DOHH2 (cell line): ENCODE measurements around the gene RIPOR2.

Experiments used
- H3F3A ChIP-seq: fragments of 200-600 bp; sonication (generic), shearing (Covaris generic); 2 replicates; pipeline ENCODE4 v1.6.0; 2016; ENCODE audit warnings: antibody characterized with exemption, mild to moderate bottlenecking; ENCODE audit not compliant: control insufficient read depth, insufficient read depth
- H3K27ac ChIP-seq: fragments of 200-600 bp; sonication (generic); 2 replicates; pipeline ENCODE4 v1.5.1; 2014; ENCODE audit warnings: low read depth, mild to moderate bottlenecking, low read length, moderate library complexity
- H3K27me3 ChIP-seq: fragments of 200-600 bp; sonication (generic); 2 replicates; pipeline ENCODE4 v1.6.1; 2014; ENCODE audit warnings: mild to moderate bottlenecking, low read length, mixed read lengths; ENCODE audit not compliant: control insufficient read depth
- H3K36me3 ChIP-seq: fragments of 200-600 bp; sonication (generic); 2 replicates; pipeline ENCODE4 v1.6.1; 2014; ENCODE audit warnings: mild to moderate bottlenecking, low read length, moderate library complexity, mixed read lengths; ENCODE audit not compliant: control insufficient read depth
- H3K4me1 ChIP-seq: fragments of 200-600 bp; sonication (generic); 2 replicates; pipeline ENCODE4 v1.6.1; 2014; ENCODE audit warnings: mild to moderate bottlenecking, low read length, mixed read lengths; ENCODE audit not compliant: control insufficient read depth
- H3K4me2 ChIP-seq: fragments of 200-600 bp; sonication (generic); 2 replicates; pipeline ENCODE4 v1.6.0; 2014; ENCODE audit warnings: mild to moderate bottlenecking, low read length, moderate library complexity
- H3K4me3 ChIP-seq: fragments of 200-600 bp; sonication (generic); 2 replicates; pipeline ENCODE4 v1.5.1; 2014; ENCODE audit warnings: mild to moderate bottlenecking, low read length, mixed read lengths
- H3K79me2 ChIP-seq: fragments of 200-600 bp; sonication (generic); 2 replicates; pipeline ENCODE4 v1.6.1; 2014; ENCODE audit warnings: mild to moderate bottlenecking, low read length, mixed read lengths; ENCODE audit not compliant: control insufficient read depth
- H3K9me2 ChIP-seq: fragments of 200-600 bp; sonication (generic); replicated peaks from 2 replicates; pipeline ENCODE4 v1.6.1; 2014; ENCODE audit warnings: mild to moderate bottlenecking, low read length, mixed read lengths; ENCODE audit not compliant: control insufficient read depth
- H3K9me3 ChIP-seq: fragments of 200-600 bp; sonication (generic); 2 replicates; pipeline ENCODE4 v1.6.1; 2014; ENCODE audit warnings: antibody characterized with exemption, low read length, mixed read lengths; ENCODE audit not compliant: control insufficient read depth, insufficient read depth
- H4K20me1 ChIP-seq: fragments of 200-600 bp; sonication (generic); 2 replicates; pipeline ENCODE4 v1.6.0; 2014; ENCODE audit warnings: low read depth, mild to moderate bottlenecking, antibody characterized with exemption, low read length, moderate library complexity; ENCODE audit not compliant: control insufficient read depth, insufficient read depth
- CTCF ChIP-seq: fragments of 200-600 bp; sonication (generic); IDR thresholded peaks from one replicate; pipeline ENCODE4 v1.5.1; 2014; ENCODE audit warnings: antibody characterized with exemption, mild to moderate bottlenecking, low read depth, low read length; ENCODE audit not compliant: poor library complexity, severe bottlenecking
- EZH2phosphoT487 ChIP-seq: fragments of 200-600 bp; sonication (generic); IDR thresholded peaks from 2 replicates; pipeline ENCODE4 v1.6.1; 2017; ENCODE audit warnings: borderline replicate concordance, mild to moderate bottlenecking, antibody characterized with exemption, low read length, moderate library complexity, mixed read lengths

RIPOR2 gene

GRCh38 chr6:24966381-24966780 is 30.6 kb upstream of the RIPOR2 start:
- Histone ChIP-seq H4K20me1 (no peaks in the 10 kb centered on the region), H3K9me3 (no peaks in the 10 kb centered on the region), H3K36me3 (no peaks in the 10 kb centered on the region), H3K27me3 (no peaks in the 10 kb centered on the region), H3K4me2 (no peak overlapping the region), H3K4me3 (no peak overlapping the region), H3K9me2 (no peaks in the 10 kb centered on the region), H3K4me1 (no peaks in the 10 kb centered on the region), H3F3A (no peaks in the 10 kb centered on the region), H3K79me2 (no peaks in the 10 kb centered on the region), H3K27ac (no peak overlapping the region)
- TF ChIP-seq CTCF, result no peak
- no peak for TF ChIP-seq EZH2phosphoT487

- no peaks in the 10 kb centered on the region for H3K79me2 ChIP-seq
- H3K4me3 ChIP-seq, result no peak overlapping the region
Observed at GRCh38 chr6:24963887-24964570, 28.3 kb upstream of the RIPOR2 start.

GRCh38 chr6:24963339-24963738 is 27.6 kb upstream of the RIPOR2 start:
- Histone ChIP-seq H3F3A (no peaks in the 10 kb centered on the region), H3K4me1 (no peaks in the 10 kb centered on the region), H3K36me3 (no peaks in the 10 kb centered on the region), H3K4me3 (no peak overlapping the region), H3K9me3 (no peaks in the 10 kb centered on the region), H3K27me3 (no peaks in the 10 kb centered on the region), H4K20me1 (no peaks in the 10 kb centered on the region), H3K4me2 (no peak overlapping the region), H3K27ac (no peak overlapping the region), H3K9me2 (no peaks in the 10 kb centered on the region), H3K79me2 (no peaks in the 10 kb centered on the region)
- no peak for TF ChIP-seq EZH2phosphoT487
- TF ChIP-seq CTCF, result no peak

More at GRCh38 chr6:24963887-24964570, 28.3 kb upstream of the RIPOR2 start:
- Histone ChIP-seq H3K4me1 (no peaks in the 10 kb centered on the region), H3K27me3 (no peaks in the 10 kb centered on the region), H3K27ac (no peak overlapping the region), H3K4me2 (no peak overlapping the region), H3F3A (no peaks in the 10 kb centered on the region), H3K9me3 (no peaks in the 10 kb centered on the region), H3K36me3 (no peaks in the 10 kb centered on the region), H4K20me1 (no peaks in the 10 kb centered on the region), H3K9me2 (no peaks in the 10 kb centered on the region)
- TF ChIP-seq CTCF (no peak), EZH2phosphoT487 (no peak)
